ENCODE results near the gene GAB2. TPM values are rescaled to one million over a fixed set of nuclear protein-coding genes. Genes with fewer than 3 reads are reported as not detected.

The GAB2 gene
- total RNA-seq, 4 donors from 2014 or later: 23.3 to 65.6 (median 58.8) TPM

DNA sequence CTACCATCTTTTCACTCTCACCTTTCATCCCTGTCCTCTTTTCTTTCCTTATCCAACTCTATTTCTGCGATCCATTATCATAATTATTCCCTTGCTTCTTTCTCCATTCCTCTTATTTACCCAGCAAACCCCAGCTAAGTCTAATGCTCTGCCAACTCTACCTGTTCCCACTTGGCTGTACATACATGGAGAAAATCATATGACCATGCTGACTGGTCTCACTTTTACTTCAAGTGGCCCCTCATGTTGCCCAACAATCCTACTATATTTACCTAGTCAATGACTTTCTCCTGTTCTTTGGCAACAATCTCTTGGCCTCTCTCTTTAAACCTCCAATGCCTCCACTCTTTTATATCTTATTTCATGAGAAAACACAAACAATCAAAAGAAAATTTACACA, 134.8 kb downstream of the GAB2 start:
- TF ChIP-seq, protein P1, sequence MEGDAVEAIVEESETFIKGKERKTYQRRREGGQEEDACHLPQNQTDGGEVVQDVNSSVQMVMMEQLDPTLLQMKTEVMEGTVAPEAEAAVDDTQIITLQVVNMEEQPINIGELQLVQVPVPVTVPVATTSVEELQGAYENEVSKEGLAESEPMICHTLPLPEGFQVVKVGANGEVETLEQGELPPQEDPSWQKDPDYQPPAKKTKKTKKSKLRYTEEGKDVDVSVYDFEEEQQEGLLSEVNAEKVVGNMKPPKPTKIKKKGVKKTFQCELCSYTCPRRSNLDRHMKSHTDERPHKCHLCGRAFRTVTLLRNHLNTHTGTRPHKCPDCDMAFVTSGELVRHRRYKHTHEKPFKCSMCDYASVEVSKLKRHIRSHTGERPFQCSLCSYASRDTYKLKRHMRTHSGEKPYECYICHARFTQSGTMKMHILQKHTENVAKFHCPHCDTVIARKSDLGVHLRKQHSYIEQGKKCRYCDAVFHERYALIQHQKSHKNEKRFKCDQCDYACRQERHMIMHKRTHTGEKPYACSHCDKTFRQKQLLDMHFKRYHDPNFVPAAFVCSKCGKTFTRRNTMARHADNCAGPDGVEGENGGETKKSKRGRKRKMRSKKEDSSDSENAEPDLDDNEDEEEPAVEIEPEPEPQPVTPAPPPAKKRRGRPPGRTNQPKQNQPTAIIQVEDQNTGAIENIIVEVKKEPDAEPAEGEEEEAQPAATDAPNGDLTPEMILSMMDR (IDR thresholded peaks at IDR 0.05; ENCODE audit: low read depth): no peak

DNA sequence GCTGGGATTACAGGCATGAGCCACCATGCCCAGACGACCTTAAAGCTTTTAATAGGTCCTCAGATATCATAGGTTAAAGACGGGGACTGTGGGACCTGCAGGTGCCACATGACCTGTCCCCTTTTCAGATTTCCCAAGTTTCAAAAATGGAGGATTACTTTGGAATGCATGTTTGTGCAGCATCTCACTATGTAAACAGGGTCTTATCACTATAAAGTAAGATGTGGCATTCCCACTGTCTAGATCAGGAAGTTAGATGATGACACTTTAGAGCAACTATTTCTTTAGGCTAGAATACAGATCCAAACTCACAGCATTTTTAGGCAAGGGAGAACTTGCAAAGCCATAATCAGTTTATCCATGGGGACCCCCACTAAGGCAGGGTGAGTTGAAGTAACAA, 136.1 kb downstream of the GAB2 start:
- TF ChIP-seq, protein P1 (IDR thresholded peaks at IDR 0.05; ENCODE audit: low read depth): no peak

DNA sequence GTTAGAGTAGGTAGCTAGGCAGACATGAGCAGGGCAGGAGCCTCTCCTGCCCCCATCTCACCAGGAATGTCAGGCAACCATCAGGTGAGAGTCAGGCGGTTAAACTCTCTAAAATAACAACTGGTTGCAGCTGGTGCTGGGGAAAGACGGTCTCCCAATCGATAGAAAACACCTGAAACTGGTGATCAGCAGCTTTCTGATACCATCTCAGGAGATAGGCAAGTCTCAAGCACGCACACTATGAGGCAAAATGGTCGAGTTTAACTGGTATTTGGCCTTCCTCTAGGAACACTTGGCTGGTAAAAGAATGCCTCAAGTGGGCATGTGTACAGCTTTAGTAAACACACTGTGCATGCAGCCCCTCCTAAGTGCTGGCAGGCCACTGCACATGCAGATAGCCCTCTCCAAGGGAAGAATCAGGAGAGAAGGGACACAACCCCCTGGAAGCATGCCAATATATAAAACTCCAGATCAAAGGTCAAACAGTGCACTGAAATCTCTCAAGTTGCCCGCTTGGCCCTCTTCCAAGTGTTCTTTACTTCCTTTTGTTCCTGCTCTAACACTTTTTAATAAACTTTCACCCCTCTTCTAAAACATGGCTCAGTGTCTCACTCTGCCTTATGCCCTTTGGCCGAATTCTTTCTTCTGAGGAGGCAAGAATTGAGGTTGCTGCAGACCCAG, 140.2 kb downstream of the GAB2 start:
- TF ChIP-seq, protein P1 (IDR thresholded peaks at IDR 0.05; ENCODE audit: low read depth): no peak

DNA sequence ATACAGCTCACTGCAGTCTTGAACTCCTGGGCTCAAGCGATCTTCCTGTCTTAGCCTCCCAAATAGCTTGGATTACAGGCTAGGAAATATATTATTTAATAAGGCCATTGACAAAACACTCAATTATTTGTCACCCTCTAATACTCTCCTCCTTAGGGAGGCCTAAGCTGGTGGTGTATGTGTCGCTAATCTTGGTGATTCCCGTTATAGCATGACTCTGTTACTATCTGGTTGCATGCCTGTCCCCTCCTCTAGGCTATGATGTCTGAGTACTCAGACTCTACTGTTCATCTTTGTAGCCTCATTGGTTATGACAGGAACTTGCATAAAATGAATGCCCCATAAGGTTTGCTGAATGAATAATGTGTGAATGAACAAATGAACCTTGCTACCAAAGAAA, 141.3 kb downstream of the GAB2 start:
- TF ChIP-seq, protein P1 (IDR thresholded peaks at IDR 0.05; ENCODE audit: low read depth): no peak

DNA sequence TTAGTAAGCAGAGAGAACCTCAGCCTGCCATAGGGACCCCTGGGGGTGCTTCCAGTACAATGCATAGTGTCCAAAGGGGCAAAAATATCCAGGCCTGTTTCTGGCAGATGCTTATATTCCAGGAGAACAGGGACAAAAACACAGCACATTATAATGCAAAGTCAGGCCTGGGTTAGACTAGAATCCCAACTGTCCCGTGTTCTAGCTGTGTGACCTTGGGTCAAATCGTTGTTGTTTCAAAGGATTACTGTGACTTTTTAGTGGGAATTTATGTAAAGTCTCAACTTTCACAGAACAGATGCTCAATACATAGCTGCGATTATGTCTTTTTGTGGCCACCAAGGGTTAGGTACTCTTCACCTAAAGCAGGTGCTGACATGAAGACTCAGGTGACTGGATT, 142.9 kb downstream of the GAB2 start:
- TF ChIP-seq, protein P1 (IDR thresholded peaks at IDR 0.05; ENCODE audit: low read depth): no peak

DNA sequence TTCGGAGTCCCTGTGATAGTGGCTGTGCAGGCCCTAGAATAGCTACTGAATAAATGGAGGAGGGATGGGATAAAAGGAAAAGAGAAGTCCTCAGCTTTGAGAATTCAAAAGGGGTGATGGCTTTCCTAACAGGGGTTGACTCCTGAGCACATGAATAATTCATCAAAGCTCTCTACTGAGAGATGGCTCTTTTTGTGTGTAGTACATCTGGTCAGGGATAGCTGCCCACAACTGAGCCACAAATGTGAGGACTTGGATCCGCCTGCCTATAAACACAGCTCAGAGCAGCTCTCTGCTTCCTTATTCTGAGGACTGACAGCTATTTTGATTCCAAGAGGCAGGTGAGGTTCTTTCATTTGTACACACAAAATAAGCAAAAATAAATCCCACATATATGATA, 146.6 kb downstream of the GAB2 start:
- TF ChIP-seq, protein P1 (IDR thresholded peaks at IDR 0.05; ENCODE audit: low read depth): no peak

DNA sequence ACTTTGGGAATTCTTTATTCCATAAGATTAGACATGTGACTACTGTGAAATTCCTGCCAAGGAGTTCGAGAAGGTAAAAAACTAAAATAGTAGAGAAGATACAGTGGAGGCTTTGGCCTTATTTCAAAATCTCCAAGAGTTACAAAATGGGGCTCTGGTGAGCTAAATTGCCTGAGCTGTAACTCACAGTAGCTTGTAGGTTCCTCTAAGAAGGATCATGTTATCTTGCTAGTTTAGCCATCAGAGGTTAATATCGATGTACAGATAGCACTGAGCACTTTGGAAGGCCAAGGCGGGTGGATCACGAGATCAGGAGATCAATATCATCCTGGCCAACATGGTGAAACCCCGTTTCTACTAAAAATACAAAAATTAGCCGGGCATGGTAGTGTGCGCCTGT, 147.8 kb downstream of the GAB2 start:
- TF ChIP-seq, protein P1 (IDR thresholded peaks at IDR 0.05; ENCODE audit: low read depth): no peak

All from subcutaneous adipose tissue (tissue), 4 donors.